Fibroblast of lung (primary cell): ENCODE measurements around the gene NKD1. TPM values are rescaled to one million over a fixed set of nuclear protein-coding genes. Genes with fewer than 3 reads are reported as not detected.

Source experiments
- DNase-seq, 2 donors: peaks; one replicate each; pipeline versions ENCODE4 v3.0.0 to v3.0.0-alpha.2; 2010; ENCODE audit warnings: low read depth in 2 of 2
- H2AFZ ChIP-seq: 2 replicates; pipeline ENCODE4 v1.5.1; 2012; ENCODE audit warnings: low read length, control low read depth, inconsistent platforms
- H3K27ac ChIP-seq: 2 replicates; pipeline ENCODE4 v1.5.1; 2011; ENCODE audit warnings: low read length, control low read depth; ENCODE audit not compliant: insufficient read depth
- H3K27me3 ChIP-seq: 2 replicates; pipeline ENCODE4 v1.5.1; 2011; ENCODE audit warnings: mild to moderate bottlenecking, low read length; ENCODE audit not compliant: control insufficient read depth, insufficient read depth
- H3K36me3 ChIP-seq: 2 replicates; pipeline ENCODE4 v1.5.1; 2011; ENCODE audit warnings: low read length; ENCODE audit not compliant: control insufficient read depth, insufficient read depth
- H3K4me1 ChIP-seq: 2 replicates; pipeline ENCODE4 v1.5.1; 2011; ENCODE audit warnings: low read length; ENCODE audit not compliant: control insufficient read depth, insufficient read depth; ENCODE audit errors: extremely low read depth
- H3K4me2 ChIP-seq: 2 replicates; pipeline ENCODE4 v1.5.1; 2011; ENCODE audit warnings: low read length, control low read depth; ENCODE audit not compliant: insufficient read depth; ENCODE audit errors: extremely low read depth
- H3K4me3 ChIP-seq, 4 experiments: fragments of 200-600 bp in 1 of 4; sonication (generic) in 1 of 4; replicated peaks in 1 of 4; 2 replicates each; pipeline ENCODE4 v1.5.1; 2011 to 2016; ENCODE audit warnings: low read length in 4 of 4, low read depth in 3 of 4, mild to moderate bottlenecking in 3 of 4, control low read depth in 2 of 4, inconsistent platforms in 1 of 4, mixed read lengths in 1 of 4; ENCODE audit not compliant: insufficient read depth in 1 of 4; ENCODE audit errors: control extremely low read depth in 1 of 4
- H3K79me2 ChIP-seq: 2 replicates; pipeline ENCODE4 v1.5.1; 2012; ENCODE audit warnings: mild to moderate bottlenecking, low read length, inconsistent platforms; ENCODE audit not compliant: control insufficient read depth, insufficient read depth
- H3K9ac ChIP-seq: 2 replicates; pipeline ENCODE4 v1.5.1; 2011; ENCODE audit warnings: mild to moderate bottlenecking, low read length, control low read depth; ENCODE audit not compliant: insufficient read depth
- H3K9me3 ChIP-seq: 2 replicates; pipeline ENCODE4 v1.5.1; 2012; ENCODE audit warnings: low read depth, low read length; ENCODE audit not compliant: control insufficient read depth, insufficient read depth
- H4K20me1 ChIP-seq: 2 replicates; pipeline ENCODE4 v1.5.1; 2011; ENCODE audit warnings: low read length; ENCODE audit not compliant: control insufficient read depth, insufficient read depth; ENCODE audit errors: extremely low read depth
- EZH2 ChIP-seq: IDR thresholded peaks from 2 replicates; pipeline ENCODE4 v1.5.1; 2012; ENCODE audit warnings: low read length, control low read depth, mild to moderate bottlenecking; ENCODE audit errors: missing control alignments
- polyA plus RNA-seq, 2 donors: library from polyadenylated mRNA; depleted of rRNA in 1 of 2; stranded (reverse) in 1 of 2; unstranded in 1 of 2; fragments of >200 nt; gene quantifications; 2 replicates each; pipeline ENCODE4 v1.2.1, GENCODE V29; 2011 to 2012; ENCODE audit warnings: missing spikeins in 1 of 2
- total RNA-seq: library from RNA; depleted of rRNA; stranded (reverse); fragments of >200 nt; gene quantifications from 2 replicates; pipeline ENCODE4 v1.2.1, GENCODE V29; 2014
- TF ChIP-seq, protein P1 (sequence below), 2 donors: IDR thresholded peaks in 1 of 2; conservative IDR thresholded peaks in 1 of 2; 1 replicate in 1 of 2; 2 replicates in 1 of 2; pipeline ENCODE4 v1.5.1; 2011 to 2012; ENCODE audit warnings: low read length in 2 of 2, control low read depth in 1 of 2, inconsistent platforms in 1 of 2, low read depth in 1 of 2, mild to moderate bottlenecking in 1 of 2

NKD1 gene
- total and polyA plus RNA-seq, 2 donors (not counting 1 experiment from before 2014, with no cell fraction given): under 0.01 to 0.12 TPM

DNA sequence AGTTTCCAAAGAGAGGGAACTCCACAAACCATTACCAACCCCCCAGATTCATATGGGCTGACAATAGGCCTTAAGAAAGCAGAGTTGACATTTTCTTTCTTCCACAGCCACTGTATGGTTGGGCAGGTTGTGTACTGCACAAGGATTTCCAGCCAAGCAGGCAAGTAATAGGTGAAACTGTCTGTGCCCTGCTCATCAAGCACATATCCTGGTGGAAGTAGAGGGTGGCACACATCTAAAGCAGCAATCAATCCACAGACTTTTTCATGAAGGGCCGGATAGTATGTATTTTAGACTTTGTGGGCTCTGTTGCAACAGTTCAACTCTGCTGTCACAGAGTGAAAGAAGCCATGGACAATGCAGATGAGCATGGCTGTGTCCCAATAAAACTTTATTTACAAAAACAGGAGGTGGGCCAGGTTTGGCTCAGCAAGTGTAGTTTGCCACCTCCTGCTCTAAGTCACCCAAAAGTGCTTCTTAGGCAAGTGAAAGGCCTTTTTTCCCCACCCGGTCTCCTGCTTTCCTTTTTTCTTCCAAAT lies 69.5 kb downstream of the NKD1 start:
- TF ChIP-seq, protein P1, sequence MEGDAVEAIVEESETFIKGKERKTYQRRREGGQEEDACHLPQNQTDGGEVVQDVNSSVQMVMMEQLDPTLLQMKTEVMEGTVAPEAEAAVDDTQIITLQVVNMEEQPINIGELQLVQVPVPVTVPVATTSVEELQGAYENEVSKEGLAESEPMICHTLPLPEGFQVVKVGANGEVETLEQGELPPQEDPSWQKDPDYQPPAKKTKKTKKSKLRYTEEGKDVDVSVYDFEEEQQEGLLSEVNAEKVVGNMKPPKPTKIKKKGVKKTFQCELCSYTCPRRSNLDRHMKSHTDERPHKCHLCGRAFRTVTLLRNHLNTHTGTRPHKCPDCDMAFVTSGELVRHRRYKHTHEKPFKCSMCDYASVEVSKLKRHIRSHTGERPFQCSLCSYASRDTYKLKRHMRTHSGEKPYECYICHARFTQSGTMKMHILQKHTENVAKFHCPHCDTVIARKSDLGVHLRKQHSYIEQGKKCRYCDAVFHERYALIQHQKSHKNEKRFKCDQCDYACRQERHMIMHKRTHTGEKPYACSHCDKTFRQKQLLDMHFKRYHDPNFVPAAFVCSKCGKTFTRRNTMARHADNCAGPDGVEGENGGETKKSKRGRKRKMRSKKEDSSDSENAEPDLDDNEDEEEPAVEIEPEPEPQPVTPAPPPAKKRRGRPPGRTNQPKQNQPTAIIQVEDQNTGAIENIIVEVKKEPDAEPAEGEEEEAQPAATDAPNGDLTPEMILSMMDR (conservative IDR thresholded peaks at IDR 0.05 in 1 of 2, IDR thresholded peaks at IDR 0.05 in 1 of 2; ENCODE audit: low read depth in 1 of 2, low read length in 2 of 2): no peak
- no peak for TF ChIP-seq EZH2
- Histone ChIP-seq H3K79me2 (no peaks in the 10 kb centered on the region), H2AFZ (no peak overlapping the region), H3K27ac (no peak overlapping the region), H3K27me3 (no peaks in the 10 kb centered on the region), H3K9me3 (no peaks in the 10 kb centered on the region), H4K20me1 (no peaks in the 10 kb centered on the region), H3K4me2 (no peak overlapping the region), H3K4me3 (no peak overlapping the region), H3K36me3 (no peaks in the 10 kb centered on the region), H3K4me1 (no peaks in the 10 kb centered on the region), H3K9ac (no peak overlapping the region)
- DNase-seq: no peak

DNA sequence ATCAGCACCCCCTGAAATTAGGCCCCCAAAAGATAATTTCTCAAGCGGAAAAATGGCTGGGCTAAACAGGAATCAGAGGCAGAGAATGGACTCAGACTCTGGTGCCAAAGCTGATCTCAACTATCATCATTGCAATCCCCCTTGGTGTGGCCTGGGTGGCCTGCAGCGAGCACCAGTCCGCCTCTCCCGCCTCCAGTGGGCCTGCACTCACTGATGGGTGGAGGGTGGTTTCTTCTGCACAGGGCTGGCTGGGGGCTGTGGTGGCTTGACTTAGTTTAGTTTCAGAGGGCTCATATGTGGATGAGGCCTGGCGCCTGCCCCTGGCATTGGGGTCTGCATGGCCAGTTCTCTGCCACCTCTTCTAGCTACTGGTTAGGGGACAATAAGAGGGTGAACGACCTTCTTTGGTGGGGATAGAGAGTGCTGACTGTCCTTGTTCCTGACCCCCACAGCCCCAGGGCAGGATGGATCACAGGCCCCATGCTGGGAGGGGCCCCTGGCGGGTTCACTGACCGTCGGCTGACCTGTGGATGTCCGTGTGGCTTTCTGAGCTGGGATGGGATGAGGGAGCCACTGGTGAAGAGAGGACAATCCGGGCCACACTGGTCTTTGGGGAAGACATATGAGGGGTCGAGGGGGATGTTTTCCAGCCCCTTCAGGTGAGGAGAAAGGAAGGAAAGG lies 70.2 kb downstream of the NKD1 start:
- Histone ChIP-seq H3K4me2 (no peak overlapping the region), H3K79me2 (no peaks in the 10 kb centered on the region), H4K20me1 (no peaks in the 10 kb centered on the region), H3K27ac (no peak overlapping the region), H3K4me1 (no peaks in the 10 kb centered on the region), H3K27me3 (no peaks in the 10 kb centered on the region), H3K36me3 (no peaks in the 10 kb centered on the region), H3K9ac (no peak overlapping the region), H3K4me3 (no peak overlapping the region), H3K9me3 (no peaks in the 10 kb centered on the region), H2AFZ (no peak overlapping the region)
- TF ChIP-seq, protein P1 (conservative IDR thresholded peaks at IDR 0.05 in 1 of 2, IDR thresholded peaks at IDR 0.05 in 1 of 2; ENCODE audit: low read depth in 1 of 2, low read length in 2 of 2): no peak
- TF ChIP-seq EZH2: no peak
- no peak for DNase-seq

DNA sequence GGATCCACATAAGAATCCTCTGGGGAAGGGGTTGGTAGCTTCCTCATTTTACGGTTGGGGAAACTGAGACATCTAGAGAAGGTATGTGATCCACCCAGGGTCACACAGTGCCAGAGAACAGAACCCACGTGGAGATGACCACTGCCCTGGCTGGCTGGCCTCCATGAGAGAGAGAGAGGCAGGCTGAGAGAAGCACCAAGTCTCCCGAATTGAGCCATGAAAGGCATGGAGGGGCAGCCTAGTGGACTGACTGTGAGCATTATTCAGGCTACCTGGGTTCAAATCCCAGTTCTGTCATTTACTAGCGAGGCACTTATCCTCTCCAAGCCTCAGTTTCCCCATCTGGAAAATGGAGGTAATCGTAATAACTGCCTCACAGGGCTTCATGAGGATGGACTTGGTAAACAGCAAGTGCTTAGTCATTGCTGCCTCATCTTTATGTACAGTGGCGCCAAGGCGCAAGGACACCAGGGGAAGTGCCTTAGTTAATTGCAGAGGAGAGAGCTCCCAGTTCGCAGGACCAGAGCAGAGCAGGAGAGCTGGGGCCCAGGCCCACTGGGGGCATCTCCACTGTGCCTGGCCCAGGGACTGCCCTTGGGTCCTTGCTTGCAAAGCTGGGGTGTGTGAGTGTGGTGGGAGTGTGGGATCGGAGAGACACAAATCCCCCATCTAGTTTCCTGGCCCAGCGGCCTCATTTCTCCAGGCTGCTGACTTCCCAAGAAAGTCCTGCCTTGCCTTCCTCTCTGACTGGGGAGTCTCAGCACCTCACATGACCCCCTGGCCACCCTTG lies 71.7 kb downstream of the NKD1 start:
- Histone ChIP-seq H4K20me1 (no peaks in the 10 kb centered on the region), H3K4me3 (no peak overlapping the region), H3K4me2 (no peak overlapping the region), H3K9me3 (no peaks in the 10 kb centered on the region), H3K9ac (no peak overlapping the region), H3K79me2 (no peaks in the 10 kb centered on the region), H3K27me3 (no peaks in the 10 kb centered on the region), H3K4me1 (no peaks in the 10 kb centered on the region), H2AFZ (no peak overlapping the region), H3K36me3 (no peaks in the 10 kb centered on the region), H3K27ac (no peak overlapping the region)
- no peak for DNase-seq
- TF ChIP-seq, protein P1 (conservative IDR thresholded peaks at IDR 0.05 in 1 of 2, IDR thresholded peaks at IDR 0.05 in 1 of 2; ENCODE audit: low read depth in 1 of 2, low read length in 2 of 2): no peak
- TF ChIP-seq EZH2: no peak
